OCI-LY1 (cell line): ENCODE results near the gene TLX3.

Experiments
- H2AFZ ChIP-seq: fragments of 200-600 bp; sonication (generic), shearing (Covaris generic); 2 replicates; pipeline ENCODE4 v1.6.0; 2014; ENCODE audit warnings: antibody characterized with exemption, mild to moderate bottlenecking, low read length
- H3F3A ChIP-seq: fragments of 200-600 bp; sonication (generic), shearing (Covaris generic); 2 replicates; pipeline ENCODE4 v1.6.0; 2014; ENCODE audit warnings: mild to moderate bottlenecking, antibody characterized with exemption, low read length, moderate library complexity; ENCODE audit not compliant: insufficient read depth
- H3K27ac ChIP-seq: fragments of 200-600 bp; sonication (generic); 2 replicates; pipeline ENCODE4 v1.5.1; 2014; ENCODE audit warnings: low read length, mixed run types, mild to moderate bottlenecking, low read depth; ENCODE audit not compliant: poor library complexity, severe bottlenecking
- H3K27me3 ChIP-seq: fragments of 200-600 bp; sonication (generic); 2 replicates; pipeline ENCODE4 v1.6.0; 2014; ENCODE audit warnings: antibody characterized with exemption, mild to moderate bottlenecking, low read length, moderate library complexity; ENCODE audit not compliant: insufficient read depth
- H3K36me3 ChIP-seq: fragments of 200-600 bp; sonication (generic); 2 replicates; pipeline ENCODE4 v1.6.1; 2014; ENCODE audit warnings: mild to moderate bottlenecking, antibody characterized with exemption, low read length, moderate library complexity, mixed read lengths; ENCODE audit not compliant: insufficient read depth
- H3K4me1 ChIP-seq: fragments of 200-600 bp; sonication (generic); 2 replicates; pipeline ENCODE4 v1.5.1; 2014; ENCODE audit warnings: mild to moderate bottlenecking, low read length, moderate library complexity; ENCODE audit not compliant: insufficient read depth, severe bottlenecking
- H3K4me2 ChIP-seq: fragments of 200-600 bp; sonication (generic), shearing (Covaris generic); 2 replicates; pipeline ENCODE4 v1.6.1; 2014; ENCODE audit warnings: low read length
- H3K4me3 ChIP-seq: fragments of 200-600 bp; sonication (generic); 2 replicates; pipeline ENCODE4 v1.5.1; 2014; ENCODE audit warnings: low read length, low read depth, mild to moderate bottlenecking, mixed read lengths; ENCODE audit not compliant: poor library complexity, severe bottlenecking
- H3K79me2 ChIP-seq: fragments of 200-600 bp; shearing (Covaris generic); 2 replicates; pipeline ENCODE4 v1.6.1; 2016; ENCODE audit warnings: mixed run types, low read length, mixed read lengths; ENCODE audit not compliant: insufficient read depth
- H3K9ac ChIP-seq: fragments of 200-600 bp; sonication (generic), shearing (Covaris generic); 2 replicates; pipeline ENCODE4 v1.6.1; 2014; ENCODE audit warnings: mild to moderate bottlenecking, low read length, mixed read lengths
- H3K9me2 ChIP-seq: fragments of 200-600 bp; sonication (generic), shearing (Covaris generic); 2 replicates; pipeline ENCODE4 v1.6.1; 2014; ENCODE audit warnings: low read depth, mild to moderate bottlenecking, low read length, mixed read lengths
- H3K9me3 ChIP-seq: fragments of 200-600 bp; shearing (Covaris generic); 2 replicates; pipeline ENCODE4 v1.6.1; 2014; ENCODE audit warnings: low read length, mixed read lengths
- H4K20me1 ChIP-seq: fragments of 200-600 bp; sonication (generic), shearing (Covaris generic); 2 replicates; pipeline ENCODE4 v1.6.0; 2016; ENCODE audit warnings: mild to moderate bottlenecking, low read length; ENCODE audit not compliant: insufficient read depth
- CTCF ChIP-seq: fragments of 200-600 bp; sonication (generic), shearing (Covaris generic); IDR thresholded peaks from 2 replicates; pipeline ENCODE4 v1.5.1; 2017; ENCODE audit warnings: mild to moderate bottlenecking, antibody characterized with exemption, low read length, moderate library complexity, mixed read lengths
- EZH2 ChIP-seq: fragments of 200-600 bp; sonication (generic), shearing (Covaris generic); IDR thresholded peaks from 2 replicates; pipeline ENCODE4 v1.8.0; 2017; ENCODE audit warnings: borderline replicate concordance, mixed run types, mild to moderate bottlenecking, antibody characterized with exemption, low read length, moderate library complexity, mixed read lengths

The TLX3 gene

GRCh38 chr5:171310212-171310818 is 1.3 kb downstream of the TLX3 start:
- Histone ChIP-seq H3F3A (no peaks in the 10 kb centered on the region), H3K9me3 (no peaks in the 10 kb centered on the region), H3K9ac (no peak overlapping the region), H3K27ac (no peak overlapping the region), H2AFZ (no peak overlapping the region), H4K20me1 (no peaks in the 10 kb centered on the region), H3K9me2 (no peaks in the 10 kb centered on the region), H3K36me3 (no peaks in the 10 kb centered on the region), H3K4me1 (no peaks in the 10 kb centered on the region), H3K79me2 (no peaks in the 10 kb centered on the region), H3K4me2 (no peak overlapping the region), H3K4me3 (no peak overlapping the region), H3K27me3 (no peaks in the 10 kb centered on the region)
- TF ChIP-seq CTCF (no peak), EZH2 (no peak)

GRCh38 chr5:171310819-171311321 is 1.8 kb downstream of the TLX3 start:
- TF ChIP-seq EZH2 = no peak
- no peak for TF ChIP-seq CTCF
- Histone ChIP-seq H3F3A (no peaks in the 10 kb centered on the region), H3K4me2 (no peak overlapping the region), H3K27me3 (no peaks in the 10 kb centered on the region), H3K9me2 (no peaks in the 10 kb centered on the region), H3K4me1 (no peaks in the 10 kb centered on the region), H4K20me1 (no peaks in the 10 kb centered on the region), H3K36me3 (no peaks in the 10 kb centered on the region), H3K4me3 (no peak overlapping the region), H2AFZ (no peak overlapping the region), H3K27ac (no peak overlapping the region), H3K9ac (no peak overlapping the region), H3K9me3 (no peaks in the 10 kb centered on the region), H3K79me2 (no peaks in the 10 kb centered on the region)

- H2AFZ ChIP-seq = no peak overlapping the region
- no peak overlapping the region for H3K27ac ChIP-seq
- no peak overlapping the region for H3K9ac ChIP-seq
- H3K27me3 ChIP-seq = no peaks in the 10 kb centered on the region
- no peaks in the 10 kb centered on the region for H3K4me1 ChIP-seq
- H3K9me3 ChIP-seq = no peaks in the 10 kb centered on the region
- H3K79me2 ChIP-seq = no peaks in the 10 kb centered on the region
- H3K9me2 ChIP-seq = no peaks in the 10 kb centered on the region
- H3K4me3 ChIP-seq = no peak overlapping the region
- H4K20me1 ChIP-seq = no peaks in the 10 kb centered on the region
- no peaks in the 10 kb centered on the region for H3K36me3 ChIP-seq
- no peak overlapping the region for H3K4me2 ChIP-seq
- TF ChIP-seq EZH2 = no peak
- no peak for TF ChIP-seq CTCF
- no peaks in the 10 kb centered on the region for H3F3A ChIP-seq
Measured at GRCh38 chr5:171311322-171312077, 2.5 kb downstream of the TLX3 start.
